Liver (tissue), 3 donors: ENCODE data around the gene ACSF2.

Source experiments
- EGR1 ChIP-seq, 2 donors: IDR thresholded peaks; 2 replicates each; pipeline ENCODE4 v1.6.1; 2016 to 2018; ENCODE audit warnings: antibody characterized with exemption in 2 of 2, low read depth in 2 of 2
- FOXA1 ChIP-seq: IDR thresholded peaks from 2 replicates; pipeline ENCODE4 v1.6.1; 2016; ENCODE audit warnings: antibody characterized with exemption
- FOXA2 ChIP-seq: IDR thresholded peaks from 2 replicates; pipeline ENCODE4 v1.6.1; 2016; ENCODE audit warnings: antibody characterized with exemption
- GABPA ChIP-seq, 2 donors: IDR thresholded peaks in 1 of 2; conservative IDR thresholded peaks in 1 of 2; 2 replicates each; pipeline ENCODE4 v1.6.1; 2016; ENCODE audit warnings: antibody characterized with exemption in 2 of 2, mild to moderate bottlenecking in 1 of 2, moderate library complexity in 1 of 2
- RAD21 ChIP-seq, 2 donors: IDR thresholded peaks; 2 replicates each; pipeline ENCODE4 v1.6.1; 2016; ENCODE audit warnings: antibody characterized with exemption in 2 of 2, mild to moderate bottlenecking in 2 of 2
- SP1 ChIP-seq: IDR thresholded peaks from 2 replicates; pipeline ENCODE4 v1.6.1; 2018; ENCODE audit warnings: antibody characterized with exemption, mild to moderate bottlenecking
- TAF1 ChIP-seq: conservative IDR thresholded peaks from 2 replicates; pipeline ENCODE4 v1.6.1; 2016; ENCODE audit warnings: antibody characterized with exemption, mild to moderate bottlenecking
- YY1 ChIP-seq: IDR thresholded peaks from 2 replicates; pipeline ENCODE4 v1.6.1; 2016; ENCODE audit warnings: antibody characterized with exemption, mild to moderate bottlenecking
- TF ChIP-seq, protein P1 (sequence below): IDR thresholded peaks from 2 replicates; pipeline ENCODE4 v1.6.1; 2016; ENCODE audit warnings: antibody characterized with exemption, mild to moderate bottlenecking
- TF ChIP-seq, protein P2 (sequence below): fragments of 150-350 bp; IDR thresholded peaks from 2 replicates; pipeline ENCODE4 v1.5.1; 2017; ENCODE audit warnings: improper control_type of control experiment, low read depth, low read length; ENCODE audit not compliant: missing input control
- TF ChIP-seq, protein P3 (sequence below): IDR thresholded peaks from 2 replicates; pipeline ENCODE4 v1.6.1; 2016; ENCODE audit warnings: antibody characterized with exemption
- TF ChIP-seq, protein P4 (sequence below): IDR thresholded peaks from 2 replicates; pipeline ENCODE4 v1.6.1; 2016; ENCODE audit warnings: antibody characterized with exemption
- TF ChIP-seq, protein P5 (sequence below): IDR thresholded peaks from 2 replicates; pipeline ENCODE4 v1.6.1; 2016; ENCODE audit warnings: antibody characterized with exemption
- donor health status: healthy.
- donor health status: healthy.

DNA sequence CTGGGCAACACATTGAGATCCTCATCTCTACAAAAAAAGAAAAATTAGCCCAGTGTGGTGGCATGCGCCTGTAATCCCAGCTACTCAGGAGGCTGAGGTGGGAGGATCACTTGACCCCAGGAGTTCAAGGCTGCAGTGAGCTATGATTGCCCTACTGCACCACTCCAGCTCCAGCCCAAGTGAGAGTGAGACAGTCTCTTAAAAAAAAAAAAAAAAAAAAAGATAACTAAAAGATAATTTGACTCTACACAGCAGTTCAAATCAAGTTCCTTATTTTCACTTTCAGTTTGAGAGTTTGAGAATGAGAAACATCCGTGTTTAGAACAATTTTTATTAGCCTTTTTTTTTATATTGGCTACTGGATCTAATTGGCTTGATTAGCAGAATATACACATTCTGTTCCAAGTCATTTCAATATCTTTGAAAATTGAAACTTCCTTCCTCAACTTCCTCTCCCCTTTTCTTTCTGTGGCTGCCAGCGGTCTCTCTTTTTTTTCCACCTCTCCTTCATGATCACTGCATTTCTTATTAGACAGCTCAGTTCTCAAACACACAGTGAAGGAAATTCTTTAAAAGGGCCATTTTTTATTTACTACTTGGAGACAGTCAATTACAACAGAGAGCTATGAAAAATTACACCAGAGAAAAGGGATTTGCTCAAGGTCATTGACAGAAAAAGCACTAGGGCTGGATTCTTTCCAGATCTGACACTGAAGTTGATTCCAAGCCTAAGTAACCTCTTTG, 4.5 kb upstream of the ACSF2 start:
- TF ChIP-seq, protein P1, sequence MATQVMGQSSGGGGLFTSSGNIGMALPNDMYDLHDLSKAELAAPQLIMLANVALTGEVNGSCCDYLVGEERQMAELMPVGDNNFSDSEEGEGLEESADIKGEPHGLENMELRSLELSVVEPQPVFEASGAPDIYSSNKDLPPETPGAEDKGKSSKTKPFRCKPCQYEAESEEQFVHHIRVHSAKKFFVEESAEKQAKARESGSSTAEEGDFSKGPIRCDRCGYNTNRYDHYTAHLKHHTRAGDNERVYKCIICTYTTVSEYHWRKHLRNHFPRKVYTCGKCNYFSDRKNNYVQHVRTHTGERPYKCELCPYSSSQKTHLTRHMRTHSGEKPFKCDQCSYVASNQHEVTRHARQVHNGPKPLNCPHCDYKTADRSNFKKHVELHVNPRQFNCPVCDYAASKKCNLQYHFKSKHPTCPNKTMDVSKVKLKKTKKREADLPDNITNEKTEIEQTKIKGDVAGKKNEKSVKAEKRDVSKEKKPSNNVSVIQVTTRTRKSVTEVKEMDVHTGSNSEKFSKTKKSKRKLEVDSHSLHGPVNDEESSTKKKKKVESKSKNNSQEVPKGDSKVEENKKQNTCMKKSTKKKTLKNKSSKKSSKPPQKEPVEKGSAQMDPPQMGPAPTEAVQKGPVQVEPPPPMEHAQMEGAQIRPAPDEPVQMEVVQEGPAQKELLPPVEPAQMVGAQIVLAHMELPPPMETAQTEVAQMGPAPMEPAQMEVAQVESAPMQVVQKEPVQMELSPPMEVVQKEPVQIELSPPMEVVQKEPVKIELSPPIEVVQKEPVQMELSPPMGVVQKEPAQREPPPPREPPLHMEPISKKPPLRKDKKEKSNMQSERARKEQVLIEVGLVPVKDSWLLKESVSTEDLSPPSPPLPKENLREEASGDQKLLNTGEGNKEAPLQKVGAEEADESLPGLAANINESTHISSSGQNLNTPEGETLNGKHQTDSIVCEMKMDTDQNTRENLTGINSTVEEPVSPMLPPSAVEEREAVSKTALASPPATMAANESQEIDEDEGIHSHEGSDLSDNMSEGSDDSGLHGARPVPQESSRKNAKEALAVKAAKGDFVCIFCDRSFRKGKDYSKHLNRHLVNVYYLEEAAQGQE: no peak
- TF ChIP-seq, protein P2, sequence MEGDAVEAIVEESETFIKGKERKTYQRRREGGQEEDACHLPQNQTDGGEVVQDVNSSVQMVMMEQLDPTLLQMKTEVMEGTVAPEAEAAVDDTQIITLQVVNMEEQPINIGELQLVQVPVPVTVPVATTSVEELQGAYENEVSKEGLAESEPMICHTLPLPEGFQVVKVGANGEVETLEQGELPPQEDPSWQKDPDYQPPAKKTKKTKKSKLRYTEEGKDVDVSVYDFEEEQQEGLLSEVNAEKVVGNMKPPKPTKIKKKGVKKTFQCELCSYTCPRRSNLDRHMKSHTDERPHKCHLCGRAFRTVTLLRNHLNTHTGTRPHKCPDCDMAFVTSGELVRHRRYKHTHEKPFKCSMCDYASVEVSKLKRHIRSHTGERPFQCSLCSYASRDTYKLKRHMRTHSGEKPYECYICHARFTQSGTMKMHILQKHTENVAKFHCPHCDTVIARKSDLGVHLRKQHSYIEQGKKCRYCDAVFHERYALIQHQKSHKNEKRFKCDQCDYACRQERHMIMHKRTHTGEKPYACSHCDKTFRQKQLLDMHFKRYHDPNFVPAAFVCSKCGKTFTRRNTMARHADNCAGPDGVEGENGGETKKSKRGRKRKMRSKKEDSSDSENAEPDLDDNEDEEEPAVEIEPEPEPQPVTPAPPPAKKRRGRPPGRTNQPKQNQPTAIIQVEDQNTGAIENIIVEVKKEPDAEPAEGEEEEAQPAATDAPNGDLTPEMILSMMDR: no peak
- no peak for TF ChIP-seq RAD21 (IDR thresholded peaks at IDR 0.05)
- TF ChIP-seq FOXA2: no peak
- no peak for TF ChIP-seq TAF1
- TF ChIP-seq, protein P3, sequence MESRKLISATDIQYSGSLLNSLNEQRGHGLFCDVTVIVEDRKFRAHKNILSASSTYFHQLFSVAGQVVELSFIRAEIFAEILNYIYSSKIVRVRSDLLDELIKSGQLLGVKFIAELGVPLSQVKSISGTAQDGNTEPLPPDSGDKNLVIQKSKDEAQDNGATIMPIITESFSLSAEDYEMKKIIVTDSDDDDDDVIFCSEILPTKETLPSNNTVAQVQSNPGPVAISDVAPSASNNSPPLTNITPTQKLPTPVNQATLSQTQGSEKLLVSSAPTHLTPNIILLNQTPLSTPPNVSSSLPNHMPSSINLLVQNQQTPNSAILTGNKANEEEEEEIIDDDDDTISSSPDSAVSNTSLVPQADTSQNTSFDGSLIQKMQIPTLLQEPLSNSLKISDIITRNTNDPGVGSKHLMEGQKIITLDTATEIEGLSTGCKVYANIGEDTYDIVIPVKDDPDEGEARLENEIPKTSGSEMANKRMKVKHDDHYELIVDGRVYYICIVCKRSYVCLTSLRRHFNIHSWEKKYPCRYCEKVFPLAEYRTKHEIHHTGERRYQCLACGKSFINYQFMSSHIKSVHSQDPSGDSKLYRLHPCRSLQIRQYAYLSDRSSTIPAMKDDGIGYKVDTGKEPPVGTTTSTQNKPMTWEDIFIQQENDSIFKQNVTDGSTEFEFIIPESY: no peak
- TF ChIP-seq, protein P4, sequence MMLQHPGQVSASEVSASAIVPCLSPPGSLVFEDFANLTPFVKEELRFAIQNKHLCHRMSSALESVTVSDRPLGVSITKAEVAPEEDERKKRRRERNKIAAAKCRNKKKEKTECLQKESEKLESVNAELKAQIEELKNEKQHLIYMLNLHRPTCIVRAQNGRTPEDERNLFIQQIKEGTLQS: no peak
- TF ChIP-seq, protein P5, sequence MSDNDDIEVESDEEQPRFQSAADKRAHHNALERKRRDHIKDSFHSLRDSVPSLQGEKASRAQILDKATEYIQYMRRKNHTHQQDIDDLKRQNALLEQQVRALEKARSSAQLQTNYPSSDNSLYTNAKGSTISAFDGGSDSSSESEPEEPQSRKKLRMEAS: no peak
- TF ChIP-seq SP1: no peak
- TF ChIP-seq YY1: peak; percentile 18
- TF ChIP-seq EGR1 (IDR thresholded peaks at IDR 0.05; ENCODE audit: low read depth in 2 of 2): no peak
- no peak for TF ChIP-seq GABPA (IDR thresholded peaks at IDR 0.05 in 1 of 2, conservative IDR thresholded peaks at IDR 0.05 in 1 of 2)
- no peak for TF ChIP-seq FOXA1
